Activated CD4-positive, alpha-beta T cell treated with anti-CD3 and anti-CD28 coated beads for 24 hours (primary cell): ENCODE data around the gene INTS6L.
"Not testable (repeated sequence)": the region's sequence is repeated elsewhere in the genome, so short reads cannot be mapped to it uniquely, and the experiment has no call there.

Source experiments
- DNase-seq, 2 donors: peaks; one replicate each; pipeline ENCODE4 v3.0.0-alpha.2; 2020; ENCODE audit warnings: low read depth in 2 of 2

Gene INTS6L

GRCh38 chrX:135596495-135596894 lies 76.0 kb downstream of the INTS6L start:
- peak; percentile 22 to 30 for DNase-seq

- no peak for DNase-seq
These were observed 85.4 kb downstream of the INTS6L start for GRCh38 chrX:135605906-135606305.

DNA sequence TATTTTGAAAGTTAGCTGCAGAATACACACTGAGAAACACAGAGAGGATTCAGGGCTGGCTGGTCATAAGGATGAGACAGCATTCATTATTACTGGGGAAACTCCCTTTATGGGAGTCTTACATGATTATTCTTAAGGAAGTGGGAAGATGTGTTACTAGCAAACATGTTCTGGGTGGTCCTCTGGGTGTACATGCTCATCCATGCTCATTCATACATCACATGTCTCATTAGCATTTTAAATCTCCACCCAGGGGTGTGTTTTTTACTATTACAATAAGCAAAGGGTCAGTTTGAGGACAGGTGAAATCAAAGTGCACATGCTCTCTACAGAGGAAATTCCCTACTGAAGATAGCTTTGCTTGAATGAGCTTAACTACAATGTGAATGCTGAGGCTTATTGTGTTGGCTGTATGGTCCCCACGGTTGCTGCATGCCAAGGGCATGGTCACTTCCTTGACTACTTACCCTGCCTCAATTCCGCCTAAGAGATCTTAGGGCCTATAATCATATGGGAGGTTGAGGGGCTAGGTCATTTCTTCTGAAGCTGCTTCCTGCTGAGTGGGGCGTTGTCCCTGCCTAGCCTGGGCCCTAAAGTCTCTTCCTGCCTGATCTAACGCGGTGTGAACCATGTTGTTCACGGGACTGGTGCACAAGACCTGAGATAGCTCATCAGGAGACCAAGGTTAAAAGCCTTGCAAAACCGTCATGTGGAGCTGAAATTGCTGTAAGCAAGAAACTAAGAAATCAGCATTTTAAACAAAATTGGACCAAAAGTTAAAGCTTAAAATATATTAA lies 104.1 kb downstream of the INTS6L start:
- DNase-seq = not testable (repeated sequence)

DNA sequence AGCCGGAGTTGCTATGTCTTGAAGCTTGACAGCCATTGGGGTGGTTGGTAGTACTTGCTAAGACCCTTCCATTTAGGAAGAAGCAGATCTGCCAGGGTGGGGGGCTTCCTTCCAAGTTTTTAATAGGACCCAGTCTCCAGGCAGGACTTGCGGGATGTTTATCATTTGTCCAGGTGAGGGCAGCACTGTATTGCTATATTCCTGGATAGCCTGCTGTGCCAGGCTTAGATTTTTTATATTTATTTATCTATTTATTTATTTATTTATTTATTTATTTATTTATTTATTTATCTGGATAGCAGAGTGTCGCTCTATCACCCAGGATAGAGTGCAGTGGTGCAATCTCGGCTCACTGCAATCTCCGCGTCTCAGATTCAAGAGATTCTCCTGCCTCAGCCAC lies 105.5 kb downstream of the INTS6L start:
- no peak for DNase-seq

DNA sequence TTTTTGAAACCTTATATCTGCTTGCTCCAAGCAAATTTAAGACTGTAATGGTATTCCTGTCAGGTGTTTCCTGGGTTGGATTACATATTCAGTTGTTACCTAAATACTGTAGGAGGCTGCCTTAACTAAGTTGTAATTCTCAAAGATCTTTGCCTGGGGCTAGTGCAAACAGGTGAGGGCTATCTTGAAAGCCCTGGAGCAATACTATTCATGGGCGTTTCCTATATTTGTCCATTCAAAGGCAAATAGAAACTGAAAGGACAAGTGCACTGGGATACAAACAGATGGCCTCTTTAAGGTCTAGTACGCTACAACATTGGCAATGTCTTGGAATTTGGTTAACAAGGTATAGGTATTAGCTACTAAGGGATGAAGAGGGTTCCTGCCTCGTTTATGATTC lies 108.9 kb downstream of the INTS6L start:
- no peak for DNase-seq
